Activated naive CD8-positive, alpha-beta T cell treated with anti-CD3 and anti-CD28 coated beads, Interleukin-2, amount 50 U/mL, for 24 hours (primary cell): Measurements from ENCODE around the gene ADCY6.

Experiments used
- ATAC-seq: fragments of 150-1000 bp; cut with Tn5 transposase; one replicate; pipeline ENCODE4 v1.10.0; 2021
- DNase-seq: peaks from one replicate; pipeline ENCODE4 v3.0.0; 2021
- H3K27ac Mint-ChIP-seq: one replicate; pipeline ENCODE4 v1.8.0; 2021; ENCODE audit warnings: mild to moderate bottlenecking, mixed read lengths
- H3K27me3 Mint-ChIP-seq: one replicate; pipeline ENCODE4 v1.8.0; 2021; ENCODE audit warnings: mixed read lengths
- H3K36me3 Mint-ChIP-seq: one replicate; pipeline ENCODE4 v1.8.0; 2021; ENCODE audit warnings: low read depth, mixed read lengths
- H3K4me1 Mint-ChIP-seq: one replicate; pipeline ENCODE4 v1.8.0; 2021; ENCODE audit warnings: mixed read lengths
- H3K4me3 Mint-ChIP-seq: one replicate; pipeline ENCODE4 v1.8.0; 2021; ENCODE audit warnings: mild to moderate bottlenecking, moderate library complexity, mixed read lengths
- H3K9me3 Mint-ChIP-seq: one replicate; pipeline ENCODE4 v1.8.0; 2021; ENCODE audit warnings: mixed read lengths

ADCY6 gene

DNA sequence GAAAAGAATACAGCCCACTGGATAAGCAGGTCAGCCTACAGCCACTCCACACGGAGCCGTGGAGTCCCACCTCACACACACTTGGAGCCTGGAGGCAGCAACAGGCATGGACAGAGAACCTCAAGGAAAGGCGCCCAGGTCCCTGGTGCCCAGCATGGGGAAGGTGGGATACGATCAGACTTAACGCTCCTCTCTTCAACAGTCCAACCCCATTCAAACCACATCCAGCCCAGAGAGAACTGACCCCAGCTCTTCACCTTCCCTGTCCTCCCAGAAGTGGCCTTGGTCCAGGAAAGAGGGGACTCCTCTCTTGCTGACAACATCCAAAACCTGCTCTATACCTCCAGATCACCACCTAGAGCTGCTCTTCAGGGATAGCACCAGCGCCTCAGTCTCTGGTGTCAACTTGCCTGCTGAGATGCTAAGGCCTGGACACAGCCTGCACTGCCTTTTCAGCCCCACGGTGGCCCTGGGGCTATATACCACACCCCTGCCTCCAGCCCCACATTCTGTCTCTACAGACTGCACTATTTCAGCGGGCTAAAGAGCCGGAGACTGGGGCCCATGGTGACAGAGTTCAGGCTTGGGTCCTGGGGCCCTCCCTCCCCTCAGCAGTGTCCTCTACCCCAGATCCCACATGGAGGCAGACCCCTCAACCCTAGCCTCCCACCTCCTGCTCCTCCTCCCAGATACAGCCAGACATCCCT is 7.0 kb downstream of the ADCY6 start:
- Mint-ChIP-seq H3K27me3 (peaks cover 26% of the 10 kb centered on the region), H3K36me3 (no peaks in the 10 kb centered on the region), H3K4me3 (no peak overlapping the region), H3K4me1 (no peaks in the 10 kb centered on the region), H3K27ac (no peak overlapping the region), H3K9me3 (no peaks in the 10 kb centered on the region)
- ATAC-seq (no peak), DNase-seq (no peak)

- Mint-ChIP-seq H3K27me3 (peaks cover 12% of the 10 kb centered on the region), H3K4me1 (no peaks in the 10 kb centered on the region), H3K9me3 (no peaks in the 10 kb centered on the region), H3K27ac (no peak overlapping the region), H3K36me3 (no peaks in the 10 kb centered on the region), H3K4me3 (no peak overlapping the region)
- no peak for ATAC-seq
- DNase-seq = no peak
Measured at GRCh38 chr12:48780381-48781025, 8.4 kb downstream of the ADCY6 start.

DNA sequence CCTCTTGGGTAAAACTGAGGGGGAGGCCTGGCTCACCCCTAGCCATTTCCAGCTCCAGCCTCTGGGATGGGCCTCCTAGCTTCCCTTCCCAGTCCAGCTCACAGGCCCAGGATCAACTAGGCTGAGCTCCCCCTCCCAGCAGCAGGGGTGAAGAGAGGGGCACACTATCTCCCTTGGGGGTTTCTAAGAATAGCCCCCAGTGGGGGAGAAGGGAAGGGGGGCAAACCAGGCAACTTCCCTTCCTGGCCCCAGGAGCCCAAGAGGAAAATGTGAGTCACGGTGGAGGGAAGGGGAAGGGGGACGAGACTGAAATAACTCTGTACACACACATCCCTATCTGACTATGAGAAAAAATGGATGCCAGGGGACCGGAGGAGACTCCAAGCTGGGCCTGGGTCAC is 9.0 kb downstream of the ADCY6 start:
- no peaks in the 10 kb centered on the region for H3K36me3 Mint-ChIP-seq
- H3K4me3 Mint-ChIP-seq = no peak overlapping the region
- H3K27ac Mint-ChIP-seq = no peak overlapping the region
- H3K27me3 Mint-ChIP-seq = peaks cover 8% of the 10 kb centered on the region
- H3K9me3 Mint-ChIP-seq = no peaks in the 10 kb centered on the region
- ATAC-seq (no peak), DNase-seq (no peak)
- no peaks in the 10 kb centered on the region for H3K4me1 Mint-ChIP-seq

GRCh38 chr12:48777501-48778400 is 11.1 kb downstream of the ADCY6 start:
- no peaks in the 10 kb centered on the region for H3K9me3 Mint-ChIP-seq
- DNase-seq = no peak
- H3K4me3 Mint-ChIP-seq = no peak overlapping the region
- H3K27ac Mint-ChIP-seq = no peak overlapping the region
- ATAC-seq = no peak
- no peaks in the 10 kb centered on the region for H3K36me3 Mint-ChIP-seq
- H3K27me3 Mint-ChIP-seq = no peaks in the 10 kb centered on the region
- no peaks in the 10 kb centered on the region for H3K4me1 Mint-ChIP-seq

DNA sequence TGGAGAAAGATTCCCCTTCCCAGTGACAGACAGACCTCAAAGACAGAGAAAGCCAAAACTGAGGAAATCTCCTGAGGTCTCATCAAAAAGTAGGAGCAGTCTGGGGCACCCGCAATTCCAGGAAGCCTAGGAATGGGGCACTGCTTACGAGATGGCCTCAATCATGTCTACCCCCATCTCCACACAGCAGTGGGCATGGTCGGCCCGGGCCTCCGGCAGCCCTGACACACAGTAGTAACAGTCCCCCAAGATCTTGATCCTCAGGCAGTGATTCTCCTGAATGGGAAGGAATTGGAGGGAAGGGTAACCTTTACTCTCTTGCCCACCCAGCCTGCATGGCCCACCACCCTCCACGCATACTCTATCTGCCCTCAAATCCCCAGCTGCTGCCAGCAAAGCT is 11.9 kb downstream of the ADCY6 start:
- DNase-seq (no peak), ATAC-seq (no peak)
- no peak overlapping the region for H3K27ac Mint-ChIP-seq
- no peak overlapping the region for H3K4me3 Mint-ChIP-seq
- no peaks in the 10 kb centered on the region for H3K9me3 Mint-ChIP-seq
- no peaks in the 10 kb centered on the region for H3K4me1 Mint-ChIP-seq
- H3K27me3 Mint-ChIP-seq = no peaks in the 10 kb centered on the region
- H3K36me3 Mint-ChIP-seq = no peaks in the 10 kb centered on the region

DNA sequence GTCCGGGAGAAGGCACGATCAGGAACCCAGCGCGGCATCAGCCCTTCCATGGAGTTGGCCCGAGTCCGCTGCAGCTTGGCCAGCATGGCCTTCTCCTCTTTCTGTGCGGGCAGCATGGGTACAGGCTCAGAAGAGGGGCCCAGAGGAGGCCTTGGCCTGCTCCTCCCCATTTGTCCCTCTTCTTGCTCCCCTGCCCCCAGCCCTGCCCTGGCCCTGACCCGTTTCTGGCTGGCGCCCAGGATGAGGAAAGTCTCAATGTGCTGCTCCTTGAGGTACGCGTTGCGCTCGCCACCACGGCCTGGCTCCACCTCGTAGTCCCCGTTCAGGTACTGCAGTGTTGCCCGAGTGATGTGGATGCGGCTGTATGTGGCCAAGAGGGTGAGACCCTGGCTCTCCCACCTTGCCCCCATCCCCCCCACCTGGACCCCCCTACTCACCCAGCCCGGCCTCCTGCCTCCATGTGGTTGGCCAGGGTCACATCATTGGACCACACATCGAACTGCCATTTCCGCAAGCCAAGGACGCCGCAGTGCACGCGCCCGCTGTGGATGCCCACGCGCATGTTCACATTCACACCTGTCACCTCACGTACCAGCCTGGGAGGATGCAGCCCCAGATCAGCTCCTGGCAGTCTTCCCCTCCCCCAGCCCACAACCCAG is 12.8 kb downstream of the ADCY6 start:
- H3K4me1 Mint-ChIP-seq = no peaks in the 10 kb centered on the region
- no peaks in the 10 kb centered on the region for H3K27me3 Mint-ChIP-seq
- no peak overlapping the region for H3K27ac Mint-ChIP-seq
- H3K36me3 Mint-ChIP-seq = no peaks in the 10 kb centered on the region
- ATAC-seq (no peak), DNase-seq (no peak)
- H3K4me3 Mint-ChIP-seq = no peak overlapping the region
- H3K9me3 Mint-ChIP-seq = no peaks in the 10 kb centered on the region

DNA sequence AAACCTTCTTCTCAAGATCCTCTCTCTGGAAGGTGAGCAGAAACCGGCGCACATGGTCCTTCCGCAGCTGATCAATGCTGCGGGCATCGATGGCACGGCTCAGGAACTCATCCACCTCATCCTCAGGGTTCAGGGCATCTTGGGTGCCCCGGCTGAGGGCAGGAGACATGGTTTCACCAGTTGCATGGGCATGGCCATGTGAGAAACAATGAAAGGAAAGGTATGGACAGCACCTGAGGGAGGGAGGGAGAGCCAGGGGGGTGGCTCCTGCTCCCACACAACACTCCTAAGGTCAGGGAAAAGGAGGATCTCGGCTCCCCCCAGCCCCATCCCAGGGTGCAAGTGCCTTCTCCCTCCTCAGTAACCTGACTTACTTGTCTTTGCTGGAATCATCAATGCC is 13.6 kb downstream of the ADCY6 start:
- H3K9me3 Mint-ChIP-seq = no peaks in the 10 kb centered on the region
- no peak for ATAC-seq

DNA sequence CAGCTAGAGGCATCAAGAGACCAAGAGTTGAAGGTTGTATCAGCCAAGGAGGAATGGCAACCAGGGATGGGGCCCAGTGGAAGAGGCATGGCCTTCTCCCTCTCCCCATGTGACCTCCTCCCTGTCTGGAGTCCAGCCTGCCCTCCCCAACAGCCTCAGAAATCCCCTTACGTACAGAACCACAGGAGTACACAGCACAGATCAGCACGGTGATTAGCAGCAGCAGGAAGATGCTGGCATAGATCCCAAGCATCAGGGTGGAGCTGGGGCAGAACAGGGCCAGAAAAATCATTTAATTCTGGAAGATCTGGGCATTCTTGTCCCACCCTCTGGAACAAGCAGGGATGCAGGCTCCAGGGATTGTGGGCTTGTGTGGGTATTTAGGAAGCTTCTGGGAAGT is 14.4 kb downstream of the ADCY6 start:
- H3K27me3 Mint-ChIP-seq = no peaks in the 10 kb centered on the region
- H3K4me1 Mint-ChIP-seq = no peaks in the 10 kb centered on the region
- no peak overlapping the region for H3K4me3 Mint-ChIP-seq
- H3K36me3 Mint-ChIP-seq = no peaks in the 10 kb centered on the region
- no peak overlapping the region for H3K27ac Mint-ChIP-seq
- H3K9me3 Mint-ChIP-seq = no peaks in the 10 kb centered on the region
- no peak for ATAC-seq
- no peak for DNase-seq

More for the DNA sequence above, 13.6 kb downstream of the ADCY6 start:
- Mint-ChIP-seq H3K27me3 (no peaks in the 10 kb centered on the region), H3K36me3 (no peaks in the 10 kb centered on the region), H3K4me1 (no peaks in the 10 kb centered on the region), H3K27ac (no peak overlapping the region), H3K4me3 (no peak overlapping the region)
- DNase-seq = no peak

GRCh38 chr12:48773686-48774085 is 15.2 kb downstream of the ADCY6 start:
- no peak for DNase-seq
- H3K27me3 Mint-ChIP-seq = no peaks in the 10 kb centered on the region
- H3K36me3 Mint-ChIP-seq = no peaks in the 10 kb centered on the region
- ATAC-seq = no peak
- H3K4me1 Mint-ChIP-seq = no peaks in the 10 kb centered on the region
- H3K4me3 Mint-ChIP-seq = no peak overlapping the region
- H3K27ac Mint-ChIP-seq = no peak overlapping the region
- H3K9me3 Mint-ChIP-seq = no peaks in the 10 kb centered on the region

GRCh38 chr12:48771588-48772112 is 17.2 kb downstream of the ADCY6 start:
- Mint-ChIP-seq H3K4me3 (no peak overlapping the region), H3K27me3 (peaks cover 2% of the 10 kb centered on the region), H3K9me3 (no peaks in the 10 kb centered on the region), H3K4me1 (no peaks in the 10 kb centered on the region), H3K27ac (no peak overlapping the region), H3K36me3 (no peaks in the 10 kb centered on the region)
- ATAC-seq (no peak), DNase-seq (no peak)

GRCh38 chr12:48770756-48771155 is 18.1 kb downstream of the ADCY6 start:
- DNase-seq (no peak), ATAC-seq (no peak)
- H3K9me3 Mint-ChIP-seq = no peaks in the 10 kb centered on the region
- no peak overlapping the region for H3K4me3 Mint-ChIP-seq
- peaks cover 7% of the 10 kb centered on the region for H3K4me1 Mint-ChIP-seq
- no peak overlapping the region for H3K27ac Mint-ChIP-seq
- no peaks in the 10 kb centered on the region for H3K36me3 Mint-ChIP-seq
- peaks cover 2% of the 10 kb centered on the region for H3K27me3 Mint-ChIP-seq

DNA sequence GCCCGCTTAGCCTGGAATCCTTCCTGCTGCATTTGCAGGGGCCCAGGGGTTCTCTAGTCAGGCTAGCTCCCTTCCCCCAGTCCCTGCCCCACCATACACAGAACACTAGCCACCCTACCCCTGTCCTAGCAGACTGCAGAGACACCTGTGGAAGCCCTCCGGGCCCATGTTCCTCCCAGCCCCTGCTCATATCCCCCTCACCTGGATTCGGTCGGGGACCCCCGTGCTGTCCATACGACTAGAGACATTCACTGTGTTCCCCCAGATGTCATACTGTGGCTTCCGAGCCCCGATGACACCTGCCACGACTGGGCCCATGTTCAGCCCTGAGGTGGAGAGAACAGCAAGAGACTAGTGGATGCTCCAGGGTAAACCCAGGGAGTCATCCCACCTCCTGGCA is 20.2 kb downstream of the ADCY6 start:
- Mint-ChIP-seq H3K4me3 (no peak overlapping the region), H3K27ac (no peak overlapping the region), H3K27me3 (peaks cover 7% of the 10 kb centered on the region), H3K36me3 (no peaks in the 10 kb centered on the region), H3K9me3 (no peaks in the 10 kb centered on the region), H3K4me1 (peaks cover 12% of the 10 kb centered on the region)
- DNase-seq (no peak), ATAC-seq (no peak)

DNA sequence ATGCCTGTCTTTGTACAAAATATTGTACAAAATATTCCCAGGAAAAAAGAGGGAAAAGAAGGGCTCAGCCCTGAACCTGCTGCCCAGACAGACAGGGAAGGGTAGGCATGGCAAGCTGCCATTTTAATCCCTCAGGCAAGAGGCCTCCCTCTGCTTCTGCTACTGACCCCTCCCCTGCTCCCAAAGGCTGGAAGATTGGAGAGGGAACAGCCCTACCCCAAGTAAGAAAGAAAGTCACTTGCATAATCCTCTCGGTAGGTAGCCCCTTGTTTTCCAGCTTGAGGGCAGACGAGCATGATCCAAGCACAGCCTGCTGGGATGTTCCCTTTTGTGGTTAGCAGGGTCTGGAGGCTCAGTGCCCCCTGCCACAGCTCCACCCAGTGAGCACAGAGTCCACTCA is 20.7 kb downstream of the ADCY6 start:
- H3K4me3 Mint-ChIP-seq = no peak overlapping the region
- ATAC-seq (no peak), DNase-seq (no peak)
- H3K27me3 Mint-ChIP-seq = peaks cover 7% of the 10 kb centered on the region
- no peak overlapping the region for H3K27ac Mint-ChIP-seq
- H3K9me3 Mint-ChIP-seq = no peaks in the 10 kb centered on the region
- peaks cover 12% of the 10 kb centered on the region for H3K4me1 Mint-ChIP-seq
- no peaks in the 10 kb centered on the region for H3K36me3 Mint-ChIP-seq

- Mint-ChIP-seq H3K9me3 (no peaks in the 10 kb centered on the region), H3K4me3 (no peak overlapping the region), H3K27ac (no peak overlapping the region), H3K27me3 (peaks cover 7% of the 10 kb centered on the region), H3K36me3 (no peaks in the 10 kb centered on the region), H3K4me1 (peaks cover 12% of the 10 kb centered on the region)
- no peak for ATAC-seq
- no peak for DNase-seq
Measured at GRCh38 chr12:48767521-48767920, 21.4 kb downstream of the ADCY6 start.
